ENCODE results near the gene TUBD1.
"Not testable (repeated sequence)": the region's sequence is repeated elsewhere in the genome, so short reads cannot be mapped to it uniquely, and the experiment has no call there.

GRCh38 chr17:59828819-59829216, 63.9 kb downstream of the TUBD1 start:
- TF ChIP-seq CTCF, POLR2AphosphoS5, POLR2A (IDR thresholded peaks at IDR 0.05): not testable (repeated sequence)

All from suprapubic skin (tissue), 4 donors.